ENCODE results near the gene TMEM203.

TMEM203 gene, protein sequence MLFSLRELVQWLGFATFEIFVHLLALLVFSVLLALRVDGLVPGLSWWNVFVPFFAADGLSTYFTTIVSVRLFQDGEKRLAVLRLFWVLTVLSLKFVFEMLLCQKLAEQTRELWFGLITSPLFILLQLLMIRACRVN

DNA sequence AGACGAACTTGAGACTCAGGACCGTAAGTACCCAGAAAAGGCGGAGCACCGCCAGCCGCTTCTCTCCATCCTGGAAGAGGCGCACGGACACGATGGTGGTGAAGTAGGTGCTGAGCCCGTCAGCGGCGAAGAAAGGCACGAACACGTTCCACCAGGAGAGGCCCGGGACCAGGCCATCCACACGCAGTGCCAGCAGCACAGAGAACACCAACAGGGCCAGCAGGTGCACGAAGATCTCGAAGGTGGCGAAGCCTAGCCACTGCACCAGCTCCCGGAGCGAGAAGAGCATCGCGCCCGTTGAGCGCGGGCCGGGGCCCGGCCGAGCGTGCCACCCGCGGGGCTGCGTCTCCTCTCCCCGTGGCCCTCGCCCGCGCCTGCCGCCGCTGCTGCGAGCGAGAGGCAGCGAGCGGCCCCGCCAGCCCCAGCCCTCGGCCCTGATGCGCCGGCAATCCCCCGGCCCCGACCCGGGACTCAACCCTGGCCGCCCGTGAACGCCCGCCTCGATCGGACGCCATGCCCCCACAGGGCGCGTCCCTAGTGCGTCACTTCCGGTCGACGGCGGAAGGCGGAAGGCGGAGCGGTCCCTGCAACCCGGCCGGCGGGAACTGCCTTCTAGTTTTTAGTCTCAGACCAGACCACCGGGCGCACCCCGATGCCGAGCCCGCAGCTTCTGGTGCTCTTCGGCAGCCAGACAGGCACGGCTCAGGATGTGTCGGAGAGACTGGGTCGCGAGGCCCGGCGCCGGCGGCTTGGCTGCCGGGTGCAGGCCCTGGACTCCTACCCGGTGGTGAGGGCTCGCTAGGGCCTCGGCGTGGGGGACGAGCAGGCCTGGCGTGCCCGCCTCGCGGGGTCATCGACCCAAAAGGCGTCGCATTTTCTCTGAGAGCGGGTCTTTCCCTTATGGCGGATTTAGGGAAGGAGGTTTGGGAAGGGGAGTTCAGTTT lies at the start of gene TMEM203, which contains the start of gene NDOR1:
TMEM203 (minus strand) TSS at position 523 of the 944 bp plus-strand sequence; CDS start at position 289, 234 bp downstream.
NDOR1 (plus strand) TSS at position 575 of the 944 bp plus-strand sequence; CDS start at position 653, 78 bp downstream.
- DNase-seq: peak; percentile 97
- H3K4me3 Mint-ChIP-seq: peak within 1 kb of the TSS; percentile 95
- no peaks in the 10 kb centered on the region for H3K27me3 Mint-ChIP-seq
- peaks cover 64% of the 10 kb centered on the region for H3K36me3 Mint-ChIP-seq (ENCODE audit: low read depth)
- H3K4me1 Mint-ChIP-seq (ENCODE audit: low read depth): peaks cover 49% of the 10 kb centered on the region
- no peaks in the 10 kb centered on the region for H3K9me3 Mint-ChIP-seq
- H3K27ac Mint-ChIP-seq: peak within 1 kb of the TSS; percentile 95

DNA sequence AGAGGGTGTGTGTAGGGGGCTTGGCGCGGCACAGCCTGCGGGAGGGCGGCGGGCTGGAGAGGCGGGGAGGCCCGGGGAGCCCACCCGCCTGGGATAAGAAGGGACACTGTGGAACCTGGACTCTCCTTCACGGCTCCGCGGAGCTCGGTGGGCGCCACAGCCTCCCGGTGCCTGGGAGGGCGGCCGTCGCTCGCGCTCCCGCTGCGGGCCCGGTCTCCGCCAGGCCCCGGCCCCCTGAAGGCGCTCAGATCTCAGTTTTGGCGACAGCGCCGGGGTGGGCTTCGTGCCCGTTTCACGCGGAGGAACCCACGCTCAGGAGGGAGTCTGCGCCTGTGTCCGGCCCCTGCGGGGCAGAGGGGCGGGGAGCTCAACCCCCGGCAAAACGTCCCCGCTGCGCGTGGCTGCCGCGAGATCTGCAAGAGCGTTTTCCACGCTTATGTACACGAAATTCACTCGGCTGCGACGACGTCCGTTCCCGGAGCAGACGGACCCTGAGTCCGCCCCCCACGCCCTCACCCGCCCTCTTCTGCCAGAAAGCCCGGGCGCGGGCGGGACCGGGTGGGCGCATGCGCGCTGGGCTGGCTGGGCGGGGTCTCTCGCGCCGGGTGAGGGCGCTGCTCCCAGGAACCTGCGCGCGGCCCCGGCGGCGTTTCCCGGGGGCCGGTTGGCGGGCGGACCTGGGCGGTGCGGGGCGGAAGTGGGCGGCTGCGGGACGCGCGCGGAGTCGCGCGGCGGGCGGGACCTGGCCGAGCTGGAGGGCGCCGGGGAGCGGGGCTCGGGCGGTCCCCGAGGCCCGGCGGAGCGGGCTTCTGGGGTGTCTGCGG lies 49.4 kb upstream of the TMEM203 start, which contains the start of gene NELFB:
NELFB (plus strand) TSS at position 704 of the 824 bp plus-strand sequence.
- Mint-ChIP-seq H3K9me3 (no peaks in the 10 kb centered on the region), H3K4me1 (ENCODE audit: low read depth) (peaks cover 23% of the 10 kb centered on the region), H3K4me3 (peak within 1 kb of the TSS; percentile 91), H3K36me3 (ENCODE audit: low read depth) (peaks cover 32% of the 10 kb centered on the region), H3K27ac (peak within 1 kb of the TSS; percentile 89), H3K27me3 (no peaks in the 10 kb centered on the region)
- peak; percentile 99 for DNase-seq

DNA sequence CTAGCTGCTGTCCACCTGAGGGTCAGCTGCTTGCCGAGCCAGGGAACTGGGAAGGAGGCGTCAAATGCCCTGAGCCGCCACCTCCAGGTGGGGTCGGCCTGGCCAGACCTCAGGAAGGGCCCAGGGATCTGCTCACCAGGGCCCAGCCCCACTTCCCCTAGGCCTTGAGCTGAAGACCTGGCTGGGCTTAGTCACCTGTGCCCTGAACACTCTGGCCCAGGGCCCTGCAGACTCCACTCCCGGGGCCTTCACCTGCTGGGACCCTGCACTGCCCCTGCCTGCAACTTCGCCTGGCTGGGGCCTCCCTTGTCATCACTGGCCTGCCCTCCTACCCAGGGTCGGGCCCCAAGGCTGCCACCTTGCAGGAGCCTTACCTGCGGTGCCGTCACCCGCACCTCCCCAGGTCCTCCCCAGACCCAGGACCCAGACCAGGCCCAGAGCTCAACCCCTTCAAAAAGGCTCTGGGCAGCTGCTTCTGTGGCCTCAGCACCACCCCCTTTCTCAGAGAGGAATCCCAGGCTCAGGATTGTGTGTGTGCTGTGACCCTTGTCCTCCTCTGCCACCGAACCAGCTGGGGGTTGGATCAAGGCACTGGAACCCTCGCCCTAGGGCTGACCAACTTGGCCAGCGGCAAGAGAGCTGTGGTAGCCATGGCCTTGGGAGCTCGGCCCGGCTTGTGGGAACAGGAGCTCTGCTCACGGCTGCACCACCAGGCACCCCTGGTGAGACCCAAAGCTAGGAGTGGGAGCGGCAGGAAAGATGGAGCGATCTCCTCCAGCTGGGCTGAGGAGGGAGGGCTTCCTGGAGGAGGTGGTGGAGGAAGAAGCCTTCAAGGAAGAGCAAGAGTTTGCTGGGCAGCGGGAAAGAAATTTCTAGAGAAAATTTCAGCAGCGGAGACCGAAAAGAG lies 48.5 kb upstream of the TMEM203 start:
- no peak for DNase-seq
- Mint-ChIP-seq H3K36me3 (ENCODE audit: low read depth) (peaks cover 27% of the 10 kb centered on the region), H3K4me3 (peak overlapping the region; percentile 91), H3K27ac (peak overlapping the region; percentile 86), H3K27me3 (no peaks in the 10 kb centered on the region), H3K4me1 (ENCODE audit: low read depth) (peaks cover 23% of the 10 kb centered on the region), H3K9me3 (no peaks in the 10 kb centered on the region)

DNA sequence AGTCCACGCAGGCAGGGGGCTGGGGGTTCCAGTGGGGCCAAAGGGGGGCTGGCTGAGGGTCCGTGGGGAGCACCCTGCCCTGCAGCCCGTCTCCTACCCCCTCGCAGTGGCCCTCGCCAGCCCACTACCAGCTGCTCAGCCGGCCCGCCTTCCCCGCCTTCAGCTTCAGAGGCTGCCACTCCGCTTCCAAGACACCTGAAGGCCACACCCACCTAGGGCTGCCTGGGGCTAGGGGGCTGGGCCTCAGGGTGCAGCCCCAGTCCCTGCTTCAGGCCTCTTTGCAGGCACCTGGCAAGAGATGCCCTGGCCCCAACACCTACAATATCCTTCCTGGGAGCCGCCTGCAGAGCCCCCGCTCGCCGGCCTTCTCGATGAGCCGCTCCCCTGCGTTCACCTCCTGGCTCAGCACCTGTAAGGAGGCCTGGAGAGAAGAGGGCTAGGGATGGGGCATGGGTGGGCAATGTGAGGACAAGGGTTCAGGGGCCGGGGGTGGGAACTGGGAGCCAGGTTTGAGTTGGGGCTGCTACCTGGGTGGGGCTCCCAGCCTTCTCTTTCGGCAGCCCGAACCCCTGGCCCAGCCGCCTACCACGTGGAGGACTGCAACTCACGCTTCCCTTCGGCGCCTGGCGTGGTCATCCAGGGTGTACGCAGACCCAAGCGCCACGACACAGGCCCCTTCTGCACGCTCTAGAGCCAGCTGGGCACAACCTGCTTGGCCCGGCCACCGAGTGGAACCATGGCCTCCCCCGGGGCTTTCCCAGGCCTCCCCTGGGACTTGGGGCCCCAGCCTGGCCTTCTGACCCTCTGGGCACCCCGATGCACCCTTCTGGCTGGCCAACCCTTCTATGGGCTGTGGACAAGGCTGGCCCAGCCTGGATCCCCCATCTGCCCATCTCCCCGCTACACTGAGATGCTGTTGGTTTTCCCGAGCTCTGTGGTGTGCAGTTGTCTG lies 47.4 kb upstream of the TMEM203 start:
- Mint-ChIP-seq H3K36me3 (ENCODE audit: low read depth) (peaks cover 16% of the 10 kb centered on the region), H3K27ac (no peak overlapping the region), H3K4me1 (ENCODE audit: low read depth) (peaks cover 23% of the 10 kb centered on the region), H3K4me3 (no peak overlapping the region), H3K9me3 (no peaks in the 10 kb centered on the region), H3K27me3 (no peaks in the 10 kb centered on the region)
- no peak for DNase-seq

DNA sequence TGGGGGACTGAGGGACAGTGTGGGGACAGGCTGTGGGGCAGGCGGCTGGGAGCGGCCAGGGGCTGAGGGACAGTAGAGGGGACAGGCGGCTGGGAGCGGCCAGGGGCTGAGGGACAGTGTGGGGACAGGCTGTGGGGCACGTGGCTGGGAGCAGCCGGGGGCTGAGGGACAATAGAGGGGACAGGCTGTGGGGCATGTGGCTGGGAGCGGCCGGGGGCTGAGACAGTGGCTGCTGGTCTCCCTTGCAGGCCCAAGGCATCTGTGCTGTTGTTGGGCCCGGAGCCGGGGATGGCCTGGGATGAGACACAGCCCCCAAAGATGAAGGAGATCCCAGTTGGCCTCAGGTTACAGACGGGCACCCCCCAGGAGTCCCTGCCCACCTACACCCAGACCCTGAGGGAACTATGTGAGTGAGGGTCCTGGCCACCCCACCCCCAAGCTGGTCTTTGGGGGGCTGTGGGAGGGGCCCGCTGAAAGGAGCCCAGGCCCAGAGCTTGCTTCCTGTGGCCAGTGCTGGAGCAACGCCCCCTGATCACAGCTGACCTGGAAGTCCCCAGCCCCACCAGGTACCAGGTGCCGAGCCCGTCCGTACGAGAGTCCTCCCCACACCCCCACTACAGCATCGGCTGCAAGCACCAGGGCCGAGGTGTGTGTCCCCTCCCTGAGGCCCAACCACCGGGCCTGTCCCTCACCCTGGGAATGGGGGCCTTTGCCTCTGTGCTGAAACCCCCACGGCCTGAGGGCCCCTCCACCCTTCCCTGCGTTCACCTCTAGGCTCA lies 46.2 kb upstream of the TMEM203 start:
- peaks cover 18% of the 10 kb centered on the region for H3K4me1 Mint-ChIP-seq (ENCODE audit: low read depth)
- H3K4me3 Mint-ChIP-seq: no peak overlapping the region
- no peaks in the 10 kb centered on the region for H3K9me3 Mint-ChIP-seq
- no peaks in the 10 kb centered on the region for H3K27me3 Mint-ChIP-seq
- no peak for DNase-seq
- no peak overlapping the region for H3K27ac Mint-ChIP-seq
- peaks cover 11% of the 10 kb centered on the region for H3K36me3 Mint-ChIP-seq (ENCODE audit: low read depth)

DNA sequence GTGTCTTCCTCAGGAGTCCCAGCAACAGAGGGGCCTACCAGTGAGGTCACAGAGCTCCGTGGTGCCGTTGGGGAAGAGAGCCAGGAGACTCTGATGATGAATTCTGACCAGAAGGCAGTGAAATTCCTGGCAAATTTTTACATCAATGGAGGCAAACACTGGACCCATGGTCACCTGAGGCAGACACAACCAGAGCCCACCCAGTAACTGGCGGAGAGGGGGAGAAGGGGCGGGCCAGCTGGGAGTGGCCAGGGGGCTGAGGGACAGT lies 45.7 kb upstream of the TMEM203 start, which contains the start of gene STPG3:
STPG3 (plus strand) TSS at position 93 of the 268 bp plus-strand sequence; CDS start at position 94, 1 bp downstream.
- Mint-ChIP-seq H3K4me1 (ENCODE audit: low read depth) (peaks cover 12% of the 10 kb centered on the region), H3K9me3 (no peaks in the 10 kb centered on the region), H3K27ac (no peak within 1 kb of the TSS), H3K27me3 (no peaks in the 10 kb centered on the region), H3K4me3 (no peak within 1 kb of the TSS), H3K36me3 (ENCODE audit: low read depth) (peaks cover 5% of the 10 kb centered on the region)
- DNase-seq: no peak

DNA sequence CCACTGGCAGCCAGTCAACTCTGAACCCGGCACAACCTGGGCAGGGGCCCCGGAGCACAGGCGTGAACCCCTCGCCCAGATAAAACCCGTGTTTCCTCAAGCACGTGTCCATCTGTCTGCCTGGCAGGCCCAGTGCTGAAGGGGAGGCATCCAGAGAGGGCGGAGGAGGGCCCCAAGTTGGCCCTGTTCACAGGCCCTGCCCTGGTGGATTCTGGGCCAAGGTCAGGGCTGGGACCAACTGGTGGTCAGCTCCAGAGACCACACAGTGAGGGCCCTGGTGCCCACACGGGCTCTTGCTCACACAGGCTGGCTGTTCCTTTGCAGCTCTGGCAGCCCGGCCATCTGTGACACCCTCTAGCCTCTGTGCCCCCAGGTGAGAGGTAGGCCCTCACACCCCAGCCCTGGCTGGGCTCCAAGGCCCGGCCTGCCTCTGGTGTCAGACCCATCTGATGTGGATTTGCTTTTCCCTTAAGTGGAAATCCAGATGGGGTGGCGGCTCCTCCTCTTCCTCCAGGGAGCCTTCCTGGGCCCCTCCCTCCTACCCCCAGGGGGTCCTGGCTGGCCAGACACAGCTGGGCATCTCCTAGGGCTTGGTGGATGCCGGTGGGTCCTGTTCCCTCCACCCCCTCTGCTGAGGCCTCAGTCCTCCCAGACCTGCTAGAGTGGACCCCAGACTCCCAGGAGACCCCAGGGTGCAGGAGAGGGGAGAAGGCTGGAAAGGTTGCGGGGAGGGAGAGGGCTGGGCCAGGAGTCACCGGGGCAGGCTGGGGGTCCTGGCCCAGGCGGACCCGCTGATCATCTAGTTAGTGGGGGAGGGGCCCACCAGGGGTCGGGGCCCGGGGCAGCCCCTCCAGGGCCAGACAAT lies 45.1 kb upstream of the TMEM203 start:
- peaks cover 8% of the 10 kb centered on the region for H3K4me1 Mint-ChIP-seq (ENCODE audit: low read depth)
- no peaks in the 10 kb centered on the region for H3K27me3 Mint-ChIP-seq
- H3K9me3 Mint-ChIP-seq: no peaks in the 10 kb centered on the region
- H3K36me3 Mint-ChIP-seq (ENCODE audit: low read depth): peaks cover under 1% of the 10 kb centered on the region
- H3K4me3 Mint-ChIP-seq: no peak overlapping the region
- no peak for DNase-seq
- H3K27ac Mint-ChIP-seq: no peak overlapping the region

DNA sequence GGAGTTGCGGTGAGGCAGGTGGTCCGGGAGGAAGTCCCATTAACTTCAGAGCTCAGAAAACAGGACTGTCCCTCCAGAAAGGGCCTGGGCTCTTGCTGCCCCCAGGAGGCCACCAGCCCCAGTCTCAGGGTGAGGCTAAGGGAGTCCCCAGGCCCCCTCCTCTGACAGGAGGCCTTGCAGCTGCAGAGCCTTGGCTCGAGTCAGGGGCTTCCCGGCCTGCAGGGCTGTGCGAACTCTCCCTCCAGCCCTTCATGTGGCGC lies 42.4 kb upstream of the TMEM203 start:
- Mint-ChIP-seq H3K4me1 (ENCODE audit: low read depth) (peaks cover 9% of the 10 kb centered on the region), H3K27ac (no peak overlapping the region), H3K9me3 (no peaks in the 10 kb centered on the region), H3K27me3 (no peaks in the 10 kb centered on the region), H3K36me3 (ENCODE audit: low read depth) (peaks cover 15% of the 10 kb centered on the region), H3K4me3 (no peak overlapping the region)
- no peak for DNase-seq

DNA sequence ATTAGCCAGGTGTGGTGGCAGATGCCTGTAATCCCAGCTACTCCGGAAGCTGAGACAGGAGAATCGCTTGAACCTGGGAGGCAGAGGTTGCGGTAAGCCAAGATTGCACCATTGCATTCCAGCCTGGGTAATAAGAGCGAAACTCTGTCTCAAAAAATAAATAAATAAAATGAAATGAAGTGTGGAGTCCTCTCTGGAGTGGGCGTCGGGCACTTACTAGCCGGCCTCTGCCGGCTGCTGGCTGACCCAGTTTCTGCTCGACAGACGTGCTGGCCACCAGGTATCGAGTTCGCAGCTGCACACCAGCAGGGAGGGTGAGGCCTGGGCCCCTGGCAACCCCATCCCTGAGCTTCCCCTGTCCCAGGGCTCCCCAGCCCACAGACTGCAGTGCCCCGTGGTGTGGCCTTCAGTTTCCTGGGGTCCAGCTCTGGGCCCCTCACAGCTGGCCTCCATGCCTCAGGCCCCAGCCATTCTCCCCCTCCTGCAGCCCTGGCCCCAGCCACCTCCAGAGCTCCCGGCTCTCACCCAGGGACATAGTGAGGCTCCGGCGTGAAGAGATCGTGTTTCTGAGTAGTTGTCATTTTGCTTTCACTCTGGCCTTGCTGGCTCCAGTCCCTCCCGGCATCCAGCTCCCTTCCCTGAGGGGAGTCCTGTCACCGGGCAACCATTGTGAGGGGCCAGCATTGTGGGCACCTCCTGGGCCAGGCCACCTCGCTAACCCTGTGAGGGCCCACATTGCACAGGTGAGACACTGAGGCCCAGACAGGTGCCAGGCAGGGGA lies 41.9 kb upstream of the TMEM203 start:
- peaks cover 14% of the 10 kb centered on the region for H3K4me1 Mint-ChIP-seq (ENCODE audit: low read depth)
- DNase-seq: no peak
- H3K27ac Mint-ChIP-seq: peak overlapping the region; percentile 33
- no peaks in the 10 kb centered on the region for H3K27me3 Mint-ChIP-seq
- H3K4me3 Mint-ChIP-seq: no peak overlapping the region
- no peaks in the 10 kb centered on the region for H3K9me3 Mint-ChIP-seq
- H3K36me3 Mint-ChIP-seq (ENCODE audit: low read depth): peaks cover 21% of the 10 kb centered on the region

DNA sequence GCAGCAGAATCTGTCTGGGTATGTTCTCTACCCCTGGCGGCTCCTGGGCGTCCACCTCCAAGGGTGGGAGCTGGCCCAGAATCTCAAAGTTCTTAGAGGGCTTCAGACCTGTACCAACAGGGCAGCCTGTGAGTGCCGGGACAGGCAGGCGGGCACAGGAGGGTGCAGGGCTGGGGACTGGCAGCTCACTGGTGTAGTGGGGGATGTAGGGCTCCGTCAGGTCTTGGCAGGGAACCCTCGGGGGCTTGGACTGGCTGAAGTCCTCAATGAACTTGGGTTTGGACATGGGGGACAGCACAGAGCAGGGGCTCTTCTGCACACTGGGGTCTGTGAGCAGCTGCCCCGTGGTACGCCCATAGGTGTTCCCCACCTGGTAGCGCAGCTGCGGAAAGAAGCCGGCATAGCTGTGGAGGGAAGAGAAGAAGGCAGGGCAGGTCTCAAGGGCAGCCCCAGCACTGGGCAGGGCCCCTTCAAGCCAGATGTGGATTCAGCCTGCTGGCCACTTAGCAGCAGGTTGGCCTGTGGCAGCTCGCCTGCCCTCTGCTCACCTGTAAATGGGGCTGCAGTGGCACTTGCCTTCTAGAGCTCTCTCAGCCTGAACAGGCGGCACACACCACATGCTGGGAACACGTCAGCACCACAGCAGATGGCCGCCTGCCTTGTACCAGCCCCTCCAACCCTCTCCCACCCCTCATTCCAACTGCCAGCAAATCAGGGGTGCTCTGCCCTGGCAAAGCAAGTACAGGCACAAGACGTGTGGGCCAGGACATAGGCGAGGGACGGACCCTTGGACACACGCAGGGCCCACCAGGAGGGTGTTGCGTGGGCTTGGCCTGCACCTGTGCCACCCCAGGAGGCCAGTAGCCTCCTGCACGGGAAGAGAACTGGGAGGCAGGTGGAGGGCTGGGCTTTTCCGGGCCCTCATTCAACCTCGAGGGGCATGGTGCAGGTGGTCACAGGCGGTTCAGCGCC lies 40.3 kb upstream of the TMEM203 start:
- peaks cover 21% of the 10 kb centered on the region for H3K4me1 Mint-ChIP-seq (ENCODE audit: low read depth)
- H3K36me3 Mint-ChIP-seq (ENCODE audit: low read depth): peaks cover 30% of the 10 kb centered on the region
- H3K27me3 Mint-ChIP-seq: peaks cover 2% of the 10 kb centered on the region
- DNase-seq: no peak
- H3K9me3 Mint-ChIP-seq: no peaks in the 10 kb centered on the region
- peak overlapping the region; percentile 36 for H3K4me3 Mint-ChIP-seq
- peak overlapping the region; percentile 73 for H3K27ac Mint-ChIP-seq

All from activated T-cell treated with anti-CD3 and anti-CD28 coated beads, Interleukin-2, amount 50 U/mL, for 24 hours (primary cell).